NCI-H1048 (cell line): ENCODE data around the gene PELI3.
"Not testable (repeated sequence)": the region's sequence is repeated elsewhere in the genome, so short reads cannot be mapped to it uniquely, and the experiment has no call there.

Experiments used
- DNase-seq: peaks from one replicate; lab custom pipeline; 2025; lab: John Stamatoyannopoulos, UW

The PELI3 gene, protein sequence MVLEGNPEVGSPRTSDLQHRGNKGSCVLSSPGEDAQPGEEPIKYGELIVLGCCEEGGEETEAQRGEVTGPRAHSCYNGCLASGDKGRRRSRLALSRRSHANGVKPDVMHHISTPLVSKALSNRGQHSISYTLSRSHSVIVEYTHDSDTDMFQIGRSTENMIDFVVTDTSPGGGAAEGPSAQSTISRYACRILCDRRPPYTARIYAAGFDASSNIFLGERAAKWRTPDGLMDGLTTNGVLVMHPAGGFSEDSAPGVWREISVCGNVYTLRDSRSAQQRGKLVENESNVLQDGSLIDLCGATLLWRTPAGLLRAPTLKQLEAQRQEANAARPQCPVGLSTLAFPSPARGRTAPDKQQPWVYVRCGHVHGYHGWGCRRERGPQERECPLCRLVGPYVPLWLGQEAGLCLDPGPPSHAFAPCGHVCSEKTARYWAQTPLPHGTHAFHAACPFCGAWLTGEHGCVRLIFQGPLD

DNA sequence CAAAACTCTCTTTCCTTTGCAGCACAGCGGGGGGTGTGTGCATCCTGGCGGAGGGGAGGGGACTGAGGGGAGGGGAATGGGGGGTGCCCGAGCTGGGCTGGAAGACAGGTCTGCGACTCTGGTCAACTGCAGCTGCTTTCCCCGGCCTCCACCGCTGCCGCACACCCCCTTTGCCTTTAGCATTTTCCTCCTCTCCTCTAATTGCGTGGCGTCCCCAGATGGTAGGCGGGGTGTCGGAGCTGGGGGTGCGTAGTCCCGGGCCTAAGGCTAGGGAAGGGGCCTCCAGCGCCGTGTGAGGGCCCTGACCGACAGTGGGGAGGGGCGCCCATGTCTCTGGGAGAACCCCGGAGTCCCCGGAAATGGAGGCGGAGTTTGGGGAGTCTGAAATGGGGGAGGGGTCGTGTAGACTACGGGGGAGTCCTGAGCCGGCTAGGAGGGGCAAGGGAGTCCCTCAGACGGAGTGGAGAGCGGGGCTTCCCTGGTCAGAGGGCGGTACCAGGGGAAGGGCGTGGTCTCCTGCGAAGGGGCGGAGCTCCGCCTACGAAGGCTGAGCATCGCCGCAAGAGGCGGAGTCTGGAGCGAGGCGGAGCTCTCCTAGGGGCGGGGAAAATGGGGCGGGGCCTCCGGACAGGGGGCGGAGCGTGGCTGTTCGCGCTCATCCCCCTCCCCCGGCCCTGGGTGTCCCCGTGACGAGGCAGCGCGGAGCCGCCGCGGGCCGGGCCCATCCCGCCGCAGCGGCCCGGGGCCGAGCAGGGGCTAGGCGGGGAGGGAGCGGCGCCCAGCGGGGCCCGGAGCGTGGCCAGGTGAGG lies at the start of gene PELI3:
TSS of gene PELI3 (plus strand) at position 681 of the 809 bp plus-strand sequence. CDS start 1,224 bp downstream, outside the sequence.
- DNase-seq: peak; percentile 63

DNA sequence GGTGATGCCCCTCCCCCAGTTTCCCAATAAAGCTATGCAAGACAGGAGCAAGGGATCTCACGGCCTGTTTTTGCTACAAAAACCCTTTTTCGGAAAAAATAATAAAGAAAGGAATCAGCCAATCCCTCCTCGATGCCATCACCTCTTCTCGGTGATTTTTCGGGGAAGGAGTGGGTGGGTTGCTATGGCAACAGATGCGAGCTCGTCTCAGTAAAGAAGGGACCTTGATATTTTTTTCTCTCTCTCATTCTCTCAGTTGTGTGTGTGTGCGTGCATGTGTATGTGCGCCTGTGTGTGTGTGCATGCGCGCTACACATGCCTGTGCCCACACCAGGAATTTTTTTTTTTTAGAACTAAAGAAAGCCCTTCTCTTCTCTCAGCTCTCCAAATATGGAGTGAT lies 49.7 kb upstream of the PELI3 start:
- no peak for DNase-seq

DNA sequence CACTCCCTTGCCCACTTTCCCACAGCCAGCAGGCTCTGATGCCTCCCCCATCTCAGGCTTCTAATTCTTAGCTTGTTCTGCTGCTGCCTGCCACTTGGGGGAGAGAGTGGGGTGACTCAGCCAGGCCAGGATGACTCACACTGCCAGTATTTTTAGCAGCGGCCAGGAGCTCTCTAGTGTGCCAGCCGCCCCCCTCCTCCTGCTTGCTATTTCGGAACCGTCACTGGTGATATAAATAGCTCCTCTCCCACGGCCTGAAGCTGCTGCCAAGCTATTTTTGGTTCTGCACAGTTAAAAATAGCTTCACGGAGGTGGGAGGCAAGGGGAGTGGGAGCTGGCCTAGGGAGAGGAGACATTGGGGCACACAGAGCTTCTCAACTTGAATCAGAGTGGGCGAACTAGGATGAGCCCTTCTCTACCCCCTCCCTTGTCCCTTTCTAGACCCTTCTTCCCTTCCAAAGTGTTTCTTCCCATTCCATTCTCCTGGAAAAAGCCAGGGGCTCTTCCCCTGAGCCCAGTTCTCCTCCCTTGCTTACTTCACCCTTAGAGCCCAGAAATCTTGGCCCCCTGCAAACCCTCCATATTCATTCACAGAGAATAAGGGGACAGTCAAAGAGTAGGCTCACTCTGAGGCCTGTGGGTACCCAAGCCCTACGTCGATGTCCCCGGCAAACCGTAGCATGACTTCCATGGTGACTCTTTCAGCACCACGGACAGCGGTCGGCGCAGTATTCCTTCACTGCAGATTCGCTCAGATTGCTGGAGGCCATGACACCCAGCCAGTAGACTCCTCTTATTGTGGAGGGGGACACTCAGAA lies 48.3 kb upstream of the PELI3 start:
- peak; percentile 25 for DNase-seq

DNA sequence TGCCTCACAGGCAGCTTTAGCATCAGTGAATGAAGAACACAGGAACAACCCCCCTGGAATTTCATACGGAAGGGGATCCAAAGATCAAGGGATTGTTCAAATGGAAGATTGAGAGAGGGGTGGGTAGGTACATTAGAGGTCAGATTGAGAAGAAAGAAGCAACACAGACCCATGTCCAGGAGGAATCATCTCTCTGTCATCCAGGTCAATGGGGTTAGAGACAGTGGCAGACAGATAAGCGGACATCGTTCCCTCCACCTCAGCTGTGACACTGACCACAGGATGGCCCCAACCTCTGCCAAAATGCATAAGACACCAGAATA lies 47.8 kb upstream of the PELI3 start:
- no peak for DNase-seq

DNA sequence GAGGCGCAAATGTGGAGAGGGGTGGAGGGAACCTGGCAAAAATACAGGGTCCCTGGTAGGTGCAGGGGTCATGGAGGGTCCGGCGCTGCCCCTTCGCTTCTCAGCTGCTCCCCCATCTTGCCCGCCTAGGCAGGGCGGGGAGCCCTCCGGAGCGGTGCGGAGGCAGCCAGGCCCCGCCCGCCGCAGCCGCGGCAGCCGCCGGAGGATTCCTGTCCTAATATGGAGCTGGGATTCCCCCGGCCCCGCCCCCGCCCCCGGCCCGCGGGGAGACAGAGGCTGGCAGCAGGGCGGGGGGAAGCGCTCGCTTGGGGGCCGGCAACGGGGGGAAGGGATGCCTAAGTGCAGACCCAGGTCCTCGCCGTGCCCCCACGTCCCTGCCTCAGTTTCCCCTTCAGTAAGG lies 46.9 kb upstream of the PELI3 start:
- no peak for DNase-seq

DNA sequence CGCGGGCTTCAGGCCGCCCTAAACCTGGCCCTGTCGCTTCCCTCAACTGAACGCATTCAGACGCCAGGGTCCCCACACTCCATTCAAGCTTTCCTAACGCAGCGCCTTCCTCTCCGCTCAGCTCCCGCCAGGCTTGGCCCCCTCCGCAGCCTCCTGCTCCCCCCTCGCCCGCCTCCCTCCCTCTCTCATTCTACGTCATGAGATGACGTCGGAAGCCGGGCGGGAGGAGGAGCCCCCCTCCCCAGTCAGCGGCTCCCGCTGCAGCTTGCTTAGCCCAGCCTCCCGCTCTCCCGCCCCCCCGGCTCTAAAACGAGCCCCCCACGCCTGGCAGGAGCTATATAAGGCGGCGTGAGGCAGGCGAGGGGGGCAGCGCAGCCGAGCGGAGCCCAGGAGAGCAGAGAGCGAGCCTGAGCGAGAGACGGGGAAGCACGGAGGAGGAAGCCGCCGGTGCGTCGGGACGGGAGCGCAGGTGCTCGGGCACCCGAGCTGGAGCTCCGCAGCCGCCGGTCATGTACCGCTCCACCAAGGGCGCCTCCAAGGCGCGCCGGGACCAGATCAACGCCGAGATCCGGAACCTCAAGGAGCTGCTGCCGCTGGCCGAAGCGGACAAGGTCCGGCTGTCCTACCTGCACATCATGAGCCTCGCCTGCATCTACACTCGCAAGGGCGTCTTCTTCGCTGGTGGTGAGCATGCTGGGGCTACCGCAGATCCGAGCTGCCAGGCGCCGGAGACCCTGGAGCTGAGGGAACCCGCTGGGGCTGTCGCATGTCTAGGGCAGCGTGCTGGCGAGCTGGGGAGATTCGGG lies 45.8 kb upstream of the PELI3 start, which contains the start of gene NPAS4:
TSS of gene NPAS4 (plus strand) at position 365 of the 806 bp plus-strand sequence. CDS start at position 510, 145 bp downstream.
- DNase-seq: no peak

DNA sequence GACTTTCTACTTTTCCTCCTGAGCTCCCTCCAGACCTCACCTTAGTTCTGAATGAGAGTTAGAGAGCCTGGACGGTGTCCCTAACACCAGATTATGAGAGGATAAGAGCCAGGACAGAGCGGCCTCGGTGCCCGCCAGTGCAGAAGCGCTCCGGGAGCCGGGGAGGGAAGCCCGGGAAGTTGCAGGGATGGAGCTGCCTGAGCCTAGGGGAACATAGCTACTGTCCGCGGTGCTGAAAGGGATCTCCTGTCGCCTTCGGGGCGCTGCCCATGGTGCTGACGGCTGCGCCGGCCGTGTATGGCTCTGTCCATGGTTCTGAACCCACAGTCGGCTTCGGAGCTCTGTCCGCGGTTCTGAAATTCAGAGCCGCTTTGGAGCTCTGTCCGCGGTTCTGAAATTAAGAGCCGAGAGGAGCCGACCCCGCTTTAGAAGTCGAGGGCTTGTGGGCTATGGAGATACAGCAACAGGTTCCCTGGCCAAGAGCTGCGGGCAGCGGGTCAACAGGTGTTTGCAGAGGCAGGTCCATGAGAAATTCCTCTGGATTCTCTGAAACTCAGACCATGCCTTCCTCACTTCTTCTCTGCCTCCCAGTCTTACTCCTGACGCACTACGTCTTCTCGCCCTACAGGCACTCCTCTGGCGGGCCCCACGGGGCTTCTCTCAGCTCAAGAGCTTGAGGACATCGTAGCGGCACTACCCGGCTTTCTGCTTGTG lies 45.1 kb upstream of the PELI3 start:
- DNase-seq: peak; percentile 74

DNA sequence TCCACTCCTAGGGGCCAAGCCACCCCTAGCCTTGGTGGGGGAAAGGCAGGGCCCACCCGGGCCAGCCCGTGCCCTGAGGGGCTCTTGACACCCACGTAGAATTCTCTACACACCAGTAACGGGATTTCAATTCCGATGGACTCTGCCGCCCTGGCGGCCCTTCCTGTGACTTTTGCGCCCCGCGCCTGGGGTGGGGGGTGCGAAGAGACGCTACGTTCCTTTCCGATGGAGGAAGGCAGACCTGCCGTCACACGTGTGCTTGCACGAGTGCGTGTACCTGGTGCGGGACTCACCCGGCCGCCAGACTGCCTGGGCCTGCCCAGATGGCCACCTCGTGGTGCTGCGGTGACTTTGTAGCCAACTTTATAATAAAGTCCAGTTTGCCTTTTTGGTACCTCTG lies 40.4 kb upstream of the PELI3 start:
- no peak for DNase-seq

DNA sequence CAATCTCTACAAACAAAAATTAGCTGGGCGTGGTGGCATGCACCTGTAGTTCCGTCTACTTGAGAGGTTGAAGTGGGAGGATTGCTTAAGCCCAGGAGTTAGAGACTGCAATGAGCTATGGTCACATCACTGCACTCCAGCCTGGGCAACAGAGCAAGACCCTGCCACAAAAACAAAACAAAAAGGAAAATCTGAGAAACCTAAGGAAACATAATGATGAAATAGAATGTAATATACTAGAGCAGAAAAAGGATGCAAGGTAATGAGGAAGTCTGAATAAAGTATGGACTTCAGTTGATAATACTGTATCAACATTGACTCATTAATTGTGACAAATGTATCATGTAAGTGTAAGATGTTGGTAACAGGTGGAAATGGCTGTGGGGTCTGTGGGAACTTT lies 37.8 kb upstream of the PELI3 start:
- no peak for DNase-seq

DNA sequence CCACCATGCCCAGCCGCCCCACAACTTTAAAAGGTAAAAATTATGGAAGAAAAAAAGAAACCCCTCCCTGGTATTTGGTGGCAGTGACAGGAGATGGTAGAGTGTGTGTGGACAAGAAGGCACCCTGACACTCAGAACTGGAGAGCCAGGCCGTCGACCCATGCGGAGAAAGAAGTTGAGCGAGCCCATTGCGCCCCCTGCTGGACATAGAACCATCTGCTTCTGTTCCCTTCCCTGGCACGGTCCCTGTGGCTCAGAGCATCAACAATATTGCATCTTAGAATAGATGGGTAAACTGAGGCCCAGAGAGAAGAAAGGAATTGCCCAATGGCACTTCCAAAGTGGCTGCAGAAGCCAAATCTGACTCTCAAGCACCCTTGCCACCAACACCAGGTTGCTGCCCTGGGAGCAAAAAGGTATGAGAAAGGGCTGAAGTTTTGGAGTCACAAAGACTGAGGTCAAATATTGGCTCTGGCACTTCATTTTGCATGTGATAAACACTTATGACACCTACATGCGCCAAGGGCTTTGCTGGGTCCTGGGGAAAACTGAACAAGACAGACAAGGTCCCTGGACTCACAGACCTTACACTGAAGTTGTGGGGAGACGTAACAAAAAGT lies 36.6 kb upstream of the PELI3 start:
- DNase-seq: peak; percentile 8

DNA sequence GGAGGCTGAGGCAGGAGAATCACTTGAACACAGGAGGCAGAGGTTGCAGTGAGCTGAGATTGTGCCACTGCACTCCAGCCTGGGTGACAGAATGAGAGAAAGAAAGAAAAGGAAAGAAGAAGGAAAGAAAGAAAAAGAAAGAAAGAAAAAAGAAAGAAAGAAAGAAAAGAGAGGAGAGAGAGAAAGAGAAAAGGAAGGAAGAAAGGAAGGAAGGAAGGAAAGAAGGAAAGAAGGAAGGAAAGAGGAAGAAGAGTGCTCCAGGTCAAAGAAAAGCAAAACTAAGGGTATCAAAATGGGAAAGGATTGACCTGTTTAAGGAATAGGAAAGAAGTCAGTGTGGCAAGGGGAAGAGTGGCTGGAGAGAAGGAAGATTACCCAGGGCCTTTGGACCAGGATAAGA lies 35.4 kb upstream of the PELI3 start:
- DNase-seq: not testable (repeated sequence)

DNA sequence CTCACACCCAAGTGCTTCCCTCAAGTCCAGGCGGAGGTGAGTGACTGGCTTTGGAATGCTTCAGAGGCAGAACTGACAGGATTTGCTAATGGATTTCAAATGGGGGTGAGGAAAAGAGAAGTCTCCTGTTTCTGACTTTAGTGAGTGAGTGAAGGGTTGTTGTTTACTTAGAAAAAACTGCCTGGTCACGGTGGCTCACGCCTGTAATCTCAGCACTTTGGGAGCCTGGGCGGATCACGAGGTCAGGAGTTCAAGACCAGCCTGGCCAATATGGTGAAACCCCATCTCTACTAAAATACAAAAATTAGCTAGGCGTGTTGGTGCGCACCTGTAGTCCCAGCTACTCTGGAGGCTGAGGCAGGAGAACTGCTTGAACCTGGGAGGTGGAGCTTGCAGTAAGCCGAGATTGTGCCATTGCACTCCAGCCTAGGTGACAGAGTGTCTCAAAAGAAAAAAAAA lies 34.8 kb upstream of the PELI3 start:
- not testable (repeated sequence) for DNase-seq

DNA sequence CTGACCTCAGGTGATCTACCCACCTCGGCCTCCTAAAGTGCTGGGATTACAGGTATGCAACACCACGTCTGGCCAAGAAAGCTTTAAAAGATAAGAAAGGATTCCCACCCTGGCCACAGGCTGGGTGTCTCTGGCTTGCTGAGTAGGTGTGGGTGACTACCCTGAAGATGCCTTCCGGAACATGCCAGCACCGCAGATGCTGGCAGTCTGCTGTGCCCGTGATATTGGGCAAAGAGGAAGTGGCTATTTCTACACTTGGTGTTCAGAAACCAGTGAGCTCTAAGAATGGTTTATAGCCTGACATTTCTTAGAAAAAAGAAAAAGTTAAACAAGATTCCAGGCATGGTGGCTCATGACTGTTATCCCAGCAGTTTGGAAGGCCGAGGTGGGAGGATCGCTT lies 34.1 kb upstream of the PELI3 start:
- no peak for DNase-seq

DNA sequence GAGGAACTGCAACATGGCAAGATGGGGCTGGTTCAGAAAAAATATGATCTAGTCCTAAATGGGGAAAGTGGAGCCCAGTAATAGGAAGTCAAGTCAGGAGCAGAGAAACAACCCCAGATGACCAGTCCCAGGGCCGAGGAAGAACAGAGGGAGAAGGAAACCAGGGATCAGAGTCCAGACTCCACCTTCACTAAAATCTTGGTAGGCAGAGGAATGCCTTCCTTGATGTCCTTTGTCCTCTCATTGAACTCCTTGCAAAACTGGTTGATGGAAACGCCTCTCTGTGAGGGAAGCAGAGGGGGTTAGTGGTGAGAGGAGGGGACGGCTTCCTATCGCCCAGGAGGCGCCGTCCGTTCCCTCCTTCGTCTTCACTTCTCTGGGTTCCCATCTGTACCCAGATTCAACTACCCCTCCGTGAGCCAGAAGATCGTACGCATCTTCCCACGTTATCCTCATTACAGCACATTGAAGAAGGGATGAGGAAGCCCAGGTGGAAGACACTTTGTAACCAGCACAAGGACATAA lies 28.7 kb upstream of the PELI3 start:
- DNase-seq: no peak

DNA sequence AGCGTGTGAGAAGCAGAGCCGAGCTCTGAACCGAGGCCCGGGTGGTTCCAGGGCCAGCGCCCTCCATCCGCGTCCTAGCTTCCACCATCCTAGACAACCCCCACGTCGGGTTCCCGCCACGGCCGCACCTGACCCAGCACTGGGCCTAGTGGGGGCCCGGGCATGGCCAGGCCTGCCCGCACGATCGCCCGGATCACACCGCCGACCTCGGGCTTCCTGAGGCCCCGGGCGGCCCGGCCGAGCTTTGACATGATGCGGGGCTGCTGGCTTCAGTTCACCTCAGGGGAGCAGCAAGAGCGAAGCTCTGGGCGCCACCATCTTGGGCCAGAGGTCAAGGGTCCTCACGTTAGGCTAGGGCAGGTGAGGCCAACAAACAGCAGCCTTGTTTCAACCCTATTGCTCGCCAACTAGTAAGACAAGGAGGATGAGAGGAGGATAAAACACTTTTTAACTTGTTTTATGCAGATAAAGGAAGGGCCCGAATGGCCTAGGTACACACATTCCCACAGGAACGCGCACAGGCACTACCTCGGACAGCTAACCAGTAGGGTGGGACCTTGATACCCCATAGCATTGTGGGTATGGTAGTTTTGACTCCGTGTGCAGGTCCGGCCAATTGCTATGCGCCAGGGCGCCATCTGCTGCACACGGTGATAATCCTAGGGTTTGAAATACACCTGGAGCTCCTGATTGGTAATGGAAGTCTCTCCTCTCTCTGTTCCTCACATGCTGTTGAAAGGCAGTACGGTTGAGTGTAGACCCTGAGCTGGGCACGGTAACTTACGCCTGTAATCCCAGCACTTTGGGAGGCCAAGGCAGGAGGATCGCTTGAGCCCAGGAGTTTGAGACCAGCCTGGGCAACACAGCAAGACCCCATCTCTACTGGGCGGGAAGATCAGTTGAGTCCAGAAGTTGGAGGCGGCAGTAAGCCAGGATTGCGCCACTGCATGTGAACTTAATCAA lies 27.9 kb upstream of the PELI3 start, which contains the start of gene MRPL11:
TSS of gene MRPL11 (minus strand) at position 345 of the 963 bp plus-strand sequence. CDS start at position 251, 94 bp downstream.
- peak; percentile 78 for DNase-seq

DNA sequence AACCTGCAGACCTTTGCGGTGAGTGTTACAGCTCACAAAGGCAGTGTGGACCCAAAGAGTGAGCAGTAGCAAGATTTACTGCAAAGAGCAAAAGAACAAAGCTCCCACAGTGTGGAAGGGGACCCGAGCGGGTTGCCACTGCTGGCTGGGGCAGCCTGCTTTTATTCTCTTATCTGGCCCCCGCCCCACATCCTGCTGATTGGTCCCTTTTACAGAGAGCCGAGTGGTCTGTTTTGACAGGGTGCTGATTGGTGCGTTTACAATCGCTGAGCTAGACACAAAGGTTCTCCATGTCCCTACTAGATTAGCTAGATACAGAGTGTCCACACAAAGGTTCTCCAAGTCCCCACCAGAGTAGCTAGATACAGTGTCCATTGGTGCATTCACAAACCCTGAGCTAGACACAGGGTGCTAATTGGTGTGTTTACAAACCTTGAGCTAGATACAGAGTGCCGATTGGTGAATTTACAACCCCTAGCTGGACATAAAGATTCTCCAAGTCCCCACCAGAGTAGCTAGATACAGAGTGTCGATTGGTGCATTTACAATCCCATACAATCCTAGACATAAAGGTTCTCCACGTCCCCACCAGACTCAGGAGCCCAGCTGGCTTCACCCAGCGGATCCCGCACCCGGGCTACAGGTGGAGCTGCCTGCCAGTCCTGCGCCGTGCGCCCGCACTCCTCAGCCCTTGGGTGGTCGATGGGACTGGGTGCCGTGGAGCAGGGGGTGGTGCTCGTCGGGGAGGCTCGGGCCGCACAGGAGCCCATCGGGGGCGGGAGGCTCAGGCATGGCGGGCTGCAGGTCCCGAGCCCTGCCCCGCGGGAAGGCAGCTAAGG lies 26.4 kb upstream of the PELI3 start:
- DNase-seq: not testable (repeated sequence)

DNA sequence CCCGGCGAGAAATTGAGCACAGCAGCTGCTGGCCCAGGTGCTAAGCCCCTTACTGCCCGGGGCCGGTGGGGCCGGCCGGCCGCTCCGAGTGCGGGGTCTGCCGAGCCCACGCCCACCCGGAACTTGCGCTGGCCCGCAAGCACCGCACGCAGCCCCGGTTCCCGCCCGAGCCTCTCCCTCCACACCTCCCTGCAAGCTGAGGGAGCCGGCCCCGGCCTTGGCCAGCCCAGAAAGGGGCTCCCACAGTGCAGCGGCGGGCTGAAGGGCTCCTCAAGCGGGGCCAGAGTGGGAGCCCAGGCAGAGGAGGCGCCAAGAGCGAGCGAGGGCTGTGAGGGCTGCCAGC lies 25.8 kb upstream of the PELI3 start:
- DNase-seq: not testable (repeated sequence)

DNA sequence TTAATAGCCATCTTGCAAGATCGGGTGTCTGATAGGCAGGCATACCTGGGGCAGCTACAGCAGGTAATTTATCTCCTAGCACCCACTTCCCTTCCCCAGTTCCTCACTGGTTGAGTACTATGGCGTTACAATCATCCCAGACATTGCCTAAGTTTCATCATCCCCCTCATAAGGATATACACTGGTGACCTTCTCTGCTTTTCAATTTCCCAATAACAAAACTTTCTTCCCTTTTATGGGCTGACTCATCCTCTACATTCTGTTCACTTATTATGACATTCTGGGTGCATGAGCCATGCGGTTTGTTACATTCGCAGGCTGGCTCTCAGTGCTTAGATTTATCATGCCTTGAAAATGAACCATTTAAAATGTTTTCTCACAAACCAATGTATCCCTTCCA lies 23.1 kb upstream of the PELI3 start:
- DNase-seq: no peak
